ENCODE results near the gene CARD8.

CARD8 gene

GRCh38 chr19:48210005-48210404, 45.7 kb downstream of the CARD8 start:
- DNase-seq (ENCODE audit: low spot score), result no peak

GRCh38 chr19:48206397-48207093, 49.2 kb downstream of the CARD8 start:
- DNase-seq (ENCODE audit: low spot score), result no peak

DNA sequence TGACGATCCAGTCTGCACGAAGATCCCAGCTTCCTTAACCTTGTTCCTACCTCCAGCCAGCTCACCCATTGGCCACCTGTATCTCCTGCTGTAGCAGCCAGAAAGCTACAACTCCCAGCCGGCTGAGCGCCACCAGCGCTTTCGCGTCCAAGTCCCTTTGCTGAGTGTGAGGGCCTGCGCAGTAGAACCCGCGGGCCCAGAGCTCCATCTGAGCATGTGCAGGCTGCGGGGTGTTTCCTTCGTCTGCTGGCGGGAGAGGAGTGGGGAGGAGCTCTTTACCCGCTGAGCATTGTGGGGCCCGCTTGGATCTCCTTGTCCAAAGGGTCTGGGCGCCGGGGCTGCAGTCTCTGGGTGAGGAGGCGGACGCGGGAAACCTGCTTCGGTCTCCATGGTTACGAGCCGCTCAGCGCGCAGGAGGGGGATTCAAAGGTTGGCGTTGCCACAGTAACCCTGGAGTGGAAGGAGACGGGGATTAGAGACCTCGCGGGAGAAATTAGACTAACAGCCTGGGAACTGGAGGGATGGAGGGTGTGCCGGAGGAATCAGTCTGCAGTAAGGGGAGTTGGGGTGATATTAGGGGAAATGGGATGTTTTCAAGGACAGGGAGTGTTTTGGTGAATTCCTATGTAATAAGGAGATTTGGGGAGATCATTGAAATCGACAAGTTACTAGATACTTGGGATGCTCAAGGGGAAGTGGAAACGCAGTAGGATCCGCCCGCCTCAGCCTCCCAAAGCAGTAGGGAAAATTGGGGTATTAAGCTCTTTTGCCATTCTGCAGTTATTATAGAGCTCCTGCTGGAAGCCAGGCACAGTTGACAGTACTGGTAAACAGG, 51.7 kb downstream of the CARD8 start:
- peak; percentile 97 for DNase-seq (ENCODE audit: low spot score)

DNA sequence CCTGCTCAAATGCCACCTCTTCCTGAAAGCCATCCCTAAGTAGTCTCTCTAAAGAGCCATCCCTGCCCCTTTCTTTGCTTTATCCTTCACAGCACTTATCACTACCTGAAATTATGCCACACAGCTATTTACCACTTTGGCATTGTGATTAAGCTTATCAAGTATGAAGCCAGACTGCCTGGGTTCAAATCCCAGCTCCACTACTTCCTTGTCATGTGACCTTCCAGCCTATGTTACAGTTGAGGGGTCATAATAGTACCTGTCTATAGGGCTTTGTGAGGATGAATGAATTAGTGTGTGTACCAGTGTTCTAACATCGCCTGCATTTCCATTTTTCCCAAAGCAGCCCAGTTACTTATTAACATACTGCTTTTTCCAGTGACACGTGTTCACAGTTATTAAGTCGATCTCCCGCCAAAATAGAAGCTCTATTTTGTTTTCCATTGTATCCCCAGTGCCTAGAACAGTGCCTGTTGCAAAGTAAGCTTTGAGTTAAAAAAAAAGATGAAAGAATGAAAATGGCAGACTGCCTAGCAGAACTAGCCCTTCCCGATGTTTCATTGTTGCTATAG, 52.4 kb downstream of the CARD8 start:
- peak; percentile 3 for DNase-seq (ENCODE audit: low spot score)

GRCh38 chr19:48196933-48197665, 58.6 kb downstream of the CARD8 start:
- DNase-seq (ENCODE audit: low spot score), result no peak

DNA sequence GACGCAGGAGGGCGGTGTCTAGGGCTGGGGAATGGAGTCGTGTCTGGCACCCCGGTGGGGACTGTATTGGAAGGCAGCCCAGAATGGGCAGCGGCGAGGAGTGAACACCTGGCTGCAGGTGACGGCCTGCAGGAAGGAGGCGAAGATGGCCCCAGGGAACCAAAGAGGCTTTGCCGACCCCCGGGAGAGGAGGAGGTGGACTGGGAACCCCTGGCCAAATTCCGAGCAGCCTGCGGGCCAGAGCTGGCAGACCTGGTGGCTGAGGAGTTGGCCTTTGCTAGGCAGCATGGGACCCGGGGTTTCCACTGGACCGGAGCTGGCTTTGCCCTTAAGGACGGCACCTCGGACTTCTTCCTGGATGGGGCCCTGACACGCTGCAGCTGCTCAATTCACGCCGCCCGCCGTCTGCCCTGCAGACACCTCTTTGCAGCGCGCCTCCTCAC, 59.4 kb downstream of the CARD8 start:
- no peak for DNase-seq (ENCODE audit: low spot score)

GRCh38 chr19:48194844-48195830, 60.6 kb downstream of the CARD8 start:
- no peak for DNase-seq (ENCODE audit: low spot score)

DNA sequence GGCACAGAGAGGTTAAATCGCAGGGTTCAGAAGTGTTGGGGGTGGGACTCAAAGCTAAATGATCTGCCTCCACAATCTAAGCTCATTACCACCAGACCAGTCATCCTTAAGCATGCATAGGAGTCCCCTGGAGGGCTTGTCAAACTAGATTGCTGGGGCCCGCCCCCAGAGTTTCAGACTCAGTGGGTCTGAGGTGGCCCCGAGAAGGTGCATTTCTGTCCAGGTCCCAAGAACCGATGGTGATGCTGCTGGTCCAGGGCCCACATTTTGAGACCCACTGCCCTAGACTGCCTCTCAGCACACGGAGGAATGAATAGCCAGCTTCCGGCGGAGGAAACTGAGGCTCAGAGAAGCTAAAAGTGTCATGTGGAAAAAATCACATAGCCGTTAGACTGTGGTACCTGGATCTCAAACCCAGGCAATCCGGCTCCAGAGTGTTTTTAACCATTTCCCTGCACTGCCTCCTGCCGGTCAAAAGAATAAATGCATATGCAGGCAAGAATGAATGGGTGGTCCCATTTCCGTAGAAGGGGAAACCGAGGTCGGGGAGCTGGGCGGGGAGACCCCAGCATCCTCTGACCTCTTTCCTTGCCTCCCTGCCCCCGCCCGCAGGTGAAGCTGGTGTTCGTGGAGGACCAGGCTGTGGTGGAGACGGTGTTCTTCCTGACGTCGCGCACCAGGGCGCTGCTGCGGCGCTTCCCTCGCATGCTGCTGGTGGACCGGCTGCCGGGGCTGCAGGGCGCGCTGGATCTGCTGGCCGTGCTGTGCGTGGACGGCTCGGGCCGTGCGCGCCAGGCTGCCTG, 61.5 kb downstream of the CARD8 start:
- DNase-seq (ENCODE audit: low spot score), result no peak

DNA sequence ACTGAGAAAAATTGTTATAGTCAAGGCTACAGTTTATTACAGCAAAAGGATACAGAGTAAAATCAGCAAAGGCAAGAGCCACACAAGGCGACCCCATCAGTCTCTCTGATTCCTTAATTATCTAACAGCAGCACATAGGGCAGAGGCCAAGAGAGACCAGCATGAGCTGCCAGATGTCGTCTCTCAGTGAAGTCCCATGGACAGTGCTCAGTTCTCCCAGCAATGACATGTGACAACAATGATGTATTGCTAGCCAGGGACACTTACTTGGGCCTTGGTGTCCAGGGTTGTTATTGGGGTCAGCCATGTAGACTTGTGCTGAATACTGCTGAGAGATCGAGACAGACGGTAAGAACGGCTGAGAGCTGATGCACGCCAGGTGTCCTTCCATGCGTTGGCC, 63.0 kb downstream of the CARD8 start:
- DNase-seq (ENCODE audit: low spot score), result no peak

- DNase-seq (ENCODE audit: low spot score), result no peak
These were observed 64.8 kb downstream of the CARD8 start for GRCh38 chr19:48190885-48191284.

DNA sequence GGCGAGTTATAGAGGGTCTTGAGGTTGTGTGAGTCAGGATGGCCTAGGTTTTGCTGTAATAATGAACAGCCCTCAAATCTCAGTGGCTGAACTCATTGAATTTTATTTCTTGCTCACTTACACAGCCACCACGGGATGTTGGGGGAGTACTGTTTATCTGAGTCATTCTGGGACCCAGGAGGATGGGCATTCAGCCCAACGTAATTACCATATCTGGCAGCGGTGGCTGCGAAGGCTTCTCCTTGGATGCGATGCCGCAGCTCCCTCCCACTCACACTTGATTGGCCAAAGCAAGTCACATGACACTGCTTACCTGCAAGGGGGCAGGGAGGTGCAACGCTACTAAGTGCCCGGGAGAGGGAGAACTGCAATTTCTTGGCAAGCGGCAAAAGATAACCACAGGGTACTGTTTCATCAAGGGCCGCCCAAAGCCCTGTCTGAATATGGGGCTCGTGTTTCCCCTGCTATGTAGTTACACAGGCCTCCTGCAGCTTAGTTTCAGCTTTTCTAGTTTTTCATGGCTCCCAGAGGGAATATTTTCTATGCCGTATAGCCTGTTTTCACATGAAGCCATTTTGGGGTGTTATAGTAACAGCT, 65.3 kb downstream of the CARD8 start:
- DNase-seq (ENCODE audit: low spot score), result peak; percentile 3

DNA sequence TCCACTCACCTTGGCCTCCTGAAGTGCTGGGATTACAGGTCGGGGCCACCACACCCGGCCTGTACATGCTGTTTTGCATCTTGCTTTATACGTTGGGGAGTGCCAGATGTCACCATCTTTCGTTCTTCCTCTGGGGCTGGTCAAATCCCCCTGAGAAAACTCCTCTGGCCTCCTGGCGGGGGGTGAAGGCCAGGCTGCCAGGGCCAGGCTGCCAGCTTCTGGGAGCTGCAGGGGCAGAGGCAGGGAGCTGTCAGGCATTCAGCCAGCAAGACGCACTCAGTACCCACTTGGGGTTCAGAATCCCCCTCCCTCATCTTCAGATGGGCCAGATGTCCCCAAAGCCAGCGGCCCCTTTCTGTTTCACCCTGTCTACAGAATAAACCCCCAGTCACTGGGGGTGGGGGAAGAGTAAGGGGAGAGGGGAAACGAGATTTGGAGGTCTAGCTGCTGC, 69.1 kb downstream of the CARD8 start:
- no peak for DNase-seq (ENCODE audit: low spot score)

GRCh38 chr19:48186015-48186414, 69.7 kb downstream of the CARD8 start:
- no peak for DNase-seq (ENCODE audit: low spot score)

DNA sequence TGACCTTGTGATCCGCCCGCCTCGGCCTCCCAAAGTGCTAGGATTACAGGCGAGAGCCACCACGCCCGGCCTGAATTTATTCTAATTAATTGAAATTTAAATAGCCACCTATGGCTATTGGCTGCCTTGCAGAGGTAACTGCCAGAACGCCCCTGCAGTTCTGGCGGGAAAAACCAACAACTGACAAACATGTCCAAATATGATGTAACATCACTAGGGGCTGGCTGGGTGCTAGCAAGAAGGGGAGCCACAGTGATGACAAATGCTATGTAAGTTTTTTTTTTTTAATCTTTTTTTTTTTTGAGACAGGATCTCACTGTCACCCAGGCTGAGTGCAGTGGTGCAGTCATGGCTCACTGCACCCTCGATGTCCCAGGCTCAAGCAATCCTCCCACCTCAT, 72.4 kb downstream of the CARD8 start:
- no peak for DNase-seq (ENCODE audit: low spot score)

DNA sequence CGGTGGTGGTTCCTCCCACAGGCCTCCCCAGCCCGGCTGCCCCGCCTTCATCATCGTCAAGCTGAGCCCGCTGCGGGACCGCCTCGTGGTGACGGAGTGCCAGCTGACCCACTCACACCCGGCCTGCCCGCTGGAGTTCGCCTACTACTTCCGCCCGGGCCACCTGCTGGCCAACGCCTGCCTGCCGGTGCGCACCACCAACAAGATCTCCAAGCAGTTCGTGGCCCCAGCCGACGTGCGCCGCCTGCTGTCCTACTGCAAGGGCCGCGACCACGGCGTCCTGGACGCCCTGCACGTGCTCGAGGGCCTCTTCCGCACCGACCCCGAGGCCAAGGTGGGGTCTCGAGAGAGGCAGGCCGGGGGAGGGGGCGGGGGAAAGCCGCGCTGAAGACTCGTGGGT, 73.3 kb downstream of the CARD8 start:
- DNase-seq (ENCODE audit: low spot score), result no peak

DNA sequence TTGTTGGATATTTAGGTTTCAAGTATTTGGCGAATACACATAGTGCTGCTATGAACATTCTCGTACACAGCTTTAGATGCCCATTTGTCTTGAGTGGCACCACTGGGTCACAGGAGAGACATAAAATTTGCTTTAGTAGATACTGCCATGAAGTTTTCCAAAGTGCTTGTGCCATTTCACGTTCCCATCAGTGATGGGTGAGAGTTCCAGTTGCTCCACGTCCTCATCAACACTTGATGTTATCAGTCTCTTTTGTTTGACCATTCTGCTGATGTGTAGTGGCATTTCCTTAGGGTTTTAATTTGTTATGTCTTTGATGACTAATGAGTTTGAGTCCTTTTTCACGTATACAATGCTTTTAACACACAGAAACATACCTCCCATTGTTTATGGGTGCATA, 74.2 kb downstream of the CARD8 start:
- no peak for DNase-seq (ENCODE audit: low spot score)

GRCh38 chr19:48176226-48176625, 79.5 kb downstream of the CARD8 start:
- no peak for DNase-seq (ENCODE audit: low spot score)

- DNase-seq (ENCODE audit: low spot score), result no peak
These were observed 80.1 kb downstream of the CARD8 start for GRCh38 chr19:48175578-48175977.

- DNase-seq (ENCODE audit: low spot score), result no peak
These were observed 81.2 kb downstream of the CARD8 start for GRCh38 chr19:48174445-48175030.
